HL-60 (cell line): ENCODE data around the gene ACCSL.

ENCODE experiments used
- DNase-seq, 2 experiments: peaks; one replicate each; pipeline ENCODE4 v3.0.0-alpha.2; 2010 to 2020; ENCODE audit warnings: low read depth in 1 of 2, low spot score in 1 of 2
- H3K27ac ChIP-seq: fragments of 250-450 bp; sonication (Bioruptor Pico); replicated peaks from 2 replicates; pipeline ENCODE4 v1.5.1; 2020; ENCODE audit warnings: mild to moderate bottlenecking, moderate library complexity
- H3K27me3 ChIP-seq: fragments of 250-450 bp; sonication (Bioruptor Pico); 2 replicates; pipeline ENCODE4 v1.5.1; 2021; ENCODE audit warnings: mild to moderate bottlenecking, moderate library complexity; ENCODE audit not compliant: insufficient read depth, poor library complexity, severe bottlenecking
- H3K4me3 ChIP-seq: replicated peaks from 2 replicates; pipeline ENCODE4 v1.5.1; 2011; ENCODE audit warnings: mild to moderate bottlenecking, control low read depth, low read length; ENCODE audit not compliant: insufficient read depth
- GABPA ChIP-seq: IDR thresholded peaks from 2 replicates; pipeline ENCODE4 v1.6.1; 2012; ENCODE audit warnings: low read depth
- POLR2AphosphoS5 ChIP-seq: IDR thresholded peaks from 2 replicates; pipeline ENCODE4 v1.6.1; 2012; ENCODE audit warnings: low read depth
- SPI1 ChIP-seq: IDR thresholded peaks from 2 replicates; pipeline ENCODE4 v1.6.1; 2012; ENCODE audit warnings: low read depth, mild to moderate bottlenecking, borderline replicate concordance
- TF ChIP-seq, protein P1 (sequence below): IDR thresholded peaks from one replicate; pipeline ENCODE4 v1.5.1; 2011; ENCODE audit warnings: low read length, control low read depth, inconsistent platforms; ENCODE audit not compliant: insufficient read depth
- TF ChIP-seq, protein P2 (sequence below): IDR thresholded peaks from 2 replicates; pipeline ENCODE4 v1.6.1; 2012; ENCODE audit warnings: low read depth; ENCODE audit not compliant: insufficient replicate concordance

Gene ACCSL

DNA sequence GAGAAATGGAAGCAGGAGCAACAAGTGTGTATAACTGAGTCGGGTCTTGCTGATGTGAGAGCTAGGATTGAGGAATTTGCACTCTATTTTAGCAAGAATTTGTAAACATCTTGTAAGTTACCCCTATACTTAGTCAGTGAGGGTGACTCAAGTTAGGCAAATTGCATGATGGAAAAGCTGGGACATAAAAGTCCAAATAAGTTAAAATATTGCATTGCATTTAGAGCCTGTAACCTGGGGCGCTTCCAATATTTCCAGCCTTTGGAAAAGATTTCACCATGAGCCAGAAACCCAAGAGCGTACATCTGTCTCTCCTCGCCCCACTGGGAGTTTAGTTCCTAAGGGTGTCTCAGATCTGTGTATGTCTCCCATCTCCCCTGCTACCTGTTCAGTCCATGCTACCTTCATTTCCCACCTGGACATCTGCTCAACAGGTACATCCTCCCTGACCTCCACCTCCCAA is 37.0 kb upstream of the ACCSL start:
- DNase-seq, result no peak
- Histone ChIP-seq H3K27me3 (no peaks in the 10 kb centered on the region), H3K27ac (no peak overlapping the region), H3K4me3 (no peak overlapping the region)
- TF ChIP-seq POLR2AphosphoS5 (no peak), GABPA (no peak), SPI1 (no peak)
- TF ChIP-seq, protein P1, sequence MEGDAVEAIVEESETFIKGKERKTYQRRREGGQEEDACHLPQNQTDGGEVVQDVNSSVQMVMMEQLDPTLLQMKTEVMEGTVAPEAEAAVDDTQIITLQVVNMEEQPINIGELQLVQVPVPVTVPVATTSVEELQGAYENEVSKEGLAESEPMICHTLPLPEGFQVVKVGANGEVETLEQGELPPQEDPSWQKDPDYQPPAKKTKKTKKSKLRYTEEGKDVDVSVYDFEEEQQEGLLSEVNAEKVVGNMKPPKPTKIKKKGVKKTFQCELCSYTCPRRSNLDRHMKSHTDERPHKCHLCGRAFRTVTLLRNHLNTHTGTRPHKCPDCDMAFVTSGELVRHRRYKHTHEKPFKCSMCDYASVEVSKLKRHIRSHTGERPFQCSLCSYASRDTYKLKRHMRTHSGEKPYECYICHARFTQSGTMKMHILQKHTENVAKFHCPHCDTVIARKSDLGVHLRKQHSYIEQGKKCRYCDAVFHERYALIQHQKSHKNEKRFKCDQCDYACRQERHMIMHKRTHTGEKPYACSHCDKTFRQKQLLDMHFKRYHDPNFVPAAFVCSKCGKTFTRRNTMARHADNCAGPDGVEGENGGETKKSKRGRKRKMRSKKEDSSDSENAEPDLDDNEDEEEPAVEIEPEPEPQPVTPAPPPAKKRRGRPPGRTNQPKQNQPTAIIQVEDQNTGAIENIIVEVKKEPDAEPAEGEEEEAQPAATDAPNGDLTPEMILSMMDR, result no peak
- TF ChIP-seq, protein P2, sequence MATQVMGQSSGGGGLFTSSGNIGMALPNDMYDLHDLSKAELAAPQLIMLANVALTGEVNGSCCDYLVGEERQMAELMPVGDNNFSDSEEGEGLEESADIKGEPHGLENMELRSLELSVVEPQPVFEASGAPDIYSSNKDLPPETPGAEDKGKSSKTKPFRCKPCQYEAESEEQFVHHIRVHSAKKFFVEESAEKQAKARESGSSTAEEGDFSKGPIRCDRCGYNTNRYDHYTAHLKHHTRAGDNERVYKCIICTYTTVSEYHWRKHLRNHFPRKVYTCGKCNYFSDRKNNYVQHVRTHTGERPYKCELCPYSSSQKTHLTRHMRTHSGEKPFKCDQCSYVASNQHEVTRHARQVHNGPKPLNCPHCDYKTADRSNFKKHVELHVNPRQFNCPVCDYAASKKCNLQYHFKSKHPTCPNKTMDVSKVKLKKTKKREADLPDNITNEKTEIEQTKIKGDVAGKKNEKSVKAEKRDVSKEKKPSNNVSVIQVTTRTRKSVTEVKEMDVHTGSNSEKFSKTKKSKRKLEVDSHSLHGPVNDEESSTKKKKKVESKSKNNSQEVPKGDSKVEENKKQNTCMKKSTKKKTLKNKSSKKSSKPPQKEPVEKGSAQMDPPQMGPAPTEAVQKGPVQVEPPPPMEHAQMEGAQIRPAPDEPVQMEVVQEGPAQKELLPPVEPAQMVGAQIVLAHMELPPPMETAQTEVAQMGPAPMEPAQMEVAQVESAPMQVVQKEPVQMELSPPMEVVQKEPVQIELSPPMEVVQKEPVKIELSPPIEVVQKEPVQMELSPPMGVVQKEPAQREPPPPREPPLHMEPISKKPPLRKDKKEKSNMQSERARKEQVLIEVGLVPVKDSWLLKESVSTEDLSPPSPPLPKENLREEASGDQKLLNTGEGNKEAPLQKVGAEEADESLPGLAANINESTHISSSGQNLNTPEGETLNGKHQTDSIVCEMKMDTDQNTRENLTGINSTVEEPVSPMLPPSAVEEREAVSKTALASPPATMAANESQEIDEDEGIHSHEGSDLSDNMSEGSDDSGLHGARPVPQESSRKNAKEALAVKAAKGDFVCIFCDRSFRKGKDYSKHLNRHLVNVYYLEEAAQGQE, result no peak

DNA sequence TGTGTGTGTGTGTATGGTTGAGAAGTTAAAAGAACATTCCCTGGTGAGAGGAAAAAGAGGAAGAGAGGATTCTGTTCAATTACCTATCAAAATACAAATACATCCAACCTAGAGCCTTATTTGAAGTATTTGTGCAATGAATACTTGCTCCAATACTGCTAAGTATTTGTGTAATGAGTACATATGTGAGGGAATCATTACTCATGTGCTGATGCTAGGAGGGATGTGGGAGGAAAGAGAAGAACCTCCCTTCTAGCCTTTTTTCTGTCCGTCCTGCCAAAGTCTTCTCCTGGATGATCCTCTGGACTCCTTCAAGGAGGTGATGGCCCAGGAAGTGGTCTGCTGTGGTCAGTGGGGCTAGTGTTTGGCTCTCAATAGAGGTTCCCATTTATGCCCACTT is 36.0 kb upstream of the ACCSL start:
- H3K27me3 ChIP-seq, result no peaks in the 10 kb centered on the region
- DNase-seq, result no peak
- no peak overlapping the region for H3K4me3 ChIP-seq
- no peak overlapping the region for H3K27ac ChIP-seq
- TF ChIP-seq POLR2AphosphoS5 (no peak), GABPA (no peak), SPI1 (no peak)
- TF ChIP-seq, protein P1, result no peak
- TF ChIP-seq, protein P2, result no peak

DNA sequence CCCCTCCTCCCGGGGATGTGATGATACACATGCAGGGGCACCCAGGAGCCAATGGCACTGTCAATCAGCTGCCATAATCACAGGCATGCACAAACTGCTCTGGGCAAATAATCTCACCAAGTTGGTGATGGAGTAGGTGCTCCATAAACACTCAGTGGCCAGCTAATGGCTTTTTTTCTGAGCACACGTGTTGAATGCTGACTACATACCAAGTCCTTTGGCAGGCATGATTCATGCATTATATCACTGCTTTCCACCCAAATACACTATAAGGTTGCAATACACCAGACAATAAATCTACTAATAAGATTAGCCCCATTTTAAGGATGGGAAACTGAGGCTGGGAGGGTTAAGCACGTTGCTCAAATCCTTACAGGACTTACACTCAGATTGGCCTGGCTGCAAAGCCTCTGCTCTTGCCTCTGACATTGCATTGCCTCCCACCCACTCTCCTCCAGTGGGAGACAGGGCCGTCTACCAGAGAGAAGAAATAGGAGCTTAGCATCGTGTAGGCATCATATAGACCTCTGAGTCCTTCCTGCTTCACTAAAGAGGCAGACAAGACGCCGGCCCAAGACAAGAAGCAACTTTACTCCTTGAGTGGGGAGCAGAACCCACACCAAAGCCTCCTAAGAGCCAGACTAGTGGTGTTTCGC is 32.7 kb upstream of the ACCSL start:
- Histone ChIP-seq H3K27me3 (no peaks in the 10 kb centered on the region), H3K4me3 (no peak overlapping the region), H3K27ac (no peak overlapping the region)
- DNase-seq, result no peak
- TF ChIP-seq, protein P2, result no peak
- TF ChIP-seq, protein P1, result no peak
- TF ChIP-seq GABPA (no peak), POLR2AphosphoS5 (no peak), SPI1 (no peak)
